Ovary (tissue), 9 donors: ENCODE measurements around the gene UNC13D. TPM values are rescaled to one million over a fixed set of nuclear protein-coding genes. Genes with fewer than 3 reads are reported as not detected.

Experiments
- DNase-seq, 5 donors: peaks; one replicate each; pipeline ENCODE4 v3.0.0-alpha.2; 2019 to 2020
- H3K27ac ChIP-seq, 2 donors: fragments of 200-600 bp; one replicate each; pipeline versions ENCODE4 v1.5.1 to v1.8.0; 2019 to 2022
- H3K27me3 ChIP-seq: fragments of 200-600 bp; one replicate; pipeline ENCODE4 v1.8.0; 2022
- H3K36me3 ChIP-seq: fragments of 200-600 bp; sonication (generic); one replicate; pipeline ENCODE4 v1.5.1; 2019
- H3K4me1 ChIP-seq: one replicate; pipeline ENCODE4 v1.8.1; 2013; ENCODE audit warnings: mild to moderate bottlenecking, moderate library complexity; ENCODE audit not compliant: insufficient read depth
- H3K4me3 ChIP-seq: fragments of 200-600 bp; sonication (generic); one replicate; pipeline ENCODE4 v1.5.1; 2017
- H3K9me3 ChIP-seq, 2 donors: fragments of 200-600 bp in 1 of 2; sonication (generic) in 1 of 2; one replicate each; pipeline versions ENCODE4 v1.5.1 to v1.8.1; 2013 to 2019; ENCODE audit warnings: mild to moderate bottlenecking in 1 of 2, moderate library complexity in 1 of 2
- EP300 ChIP-seq: sonication (generic); formaldehyde crosslinking; IDR thresholded peaks from one replicate; pipeline ENCODE4 v1.6.1; 2017; ENCODE audit warnings: antibody characterized with exemption
- POLR2A ChIP-seq: fragments of 450-650 bp; IDR thresholded peaks from one replicate; pipeline ENCODE4 v1.6.1; 2017; ENCODE audit warnings: antibody characterized with exemption, mild to moderate bottlenecking, moderate library complexity
- WGBS, 3 donors: extraction: QIAGEN DNeasy Blood & Tissue Kit in 1 of 3; methylation state at CpG; one replicate each; pipeline versions ENCODE4 v1.1.5 to v1.1.7; 2013 to 2017; 5-methylcytosine and 5-hydroxymethylcytosine counted together
- intact Hi-C, 4 donors: fragments of 100-400 bp; cut with DNase I; formaldehyde crosslinking; loops; one replicate each; pipeline versions ENCODE4 v1.11.0 to v1.15.1; 2022 to 2023
- polyA plus RNA-seq, 2 donors: library from polyadenylated mRNA; stranded (reverse); fragments of 200-250 nt in 1 of 2; fragments of 350-450 nt in 1 of 2; fragmentation: Illumina TruSeq in 1 of 2; extraction: RNeasy Lipid Tissue Mini Kit (QIAGEN cat#74804) in 1 of 2; gene quantifications; one replicate each; pipeline ENCODE4 v1.2.3, GENCODE V29; 2013 to 2014
- total RNA-seq, 7 donors: library from RNA; depleted of rRNA in 2 of 7; stranded (reverse); fragments of >200 nt in 2 of 7; fragmentation: NEBNext Ultra II Directional in 3 of 7; extraction: Animal tissue kit (Norgen Biotek cat#: 25700) in 3 of 7; gene quantifications; one replicate each; pipeline versions ENCODE4 v1.1.0 to v1.2.4, GENCODE V29; 2016 to 2023
- TF ChIP-seq, protein P1 (sequence below), 3 donors: fragments of 450-650 bp in 2 of 3; fragments of 200-600 bp in 1 of 3; IDR thresholded peaks; one replicate each; pipeline versions ENCODE4 v1.5.1 to v1.8.0; 2016 to 2022; ENCODE audit warnings: antibody characterized with exemption in 3 of 3, mild to moderate bottlenecking in 1 of 3
- donor health status: DM: no; HTN: no; CAD: no; lungs with moderate emphysema.
- donor health status: DM: no; HTN: no; CAD: no.
- donor health status: Bipolar disorder and iron deficiency.
- donor health status: DM: yes; HTN: yes; CAD: no.
- donor health status: DM: no; HTN: no; CAD: no.
- donor health status: DM: yes; HTN: yes; CAD: no.

UNC13D gene
- total and polyA plus RNA-seq, 9 donors = 8.9 to 24.9 (median 14.1) TPM

DNA sequence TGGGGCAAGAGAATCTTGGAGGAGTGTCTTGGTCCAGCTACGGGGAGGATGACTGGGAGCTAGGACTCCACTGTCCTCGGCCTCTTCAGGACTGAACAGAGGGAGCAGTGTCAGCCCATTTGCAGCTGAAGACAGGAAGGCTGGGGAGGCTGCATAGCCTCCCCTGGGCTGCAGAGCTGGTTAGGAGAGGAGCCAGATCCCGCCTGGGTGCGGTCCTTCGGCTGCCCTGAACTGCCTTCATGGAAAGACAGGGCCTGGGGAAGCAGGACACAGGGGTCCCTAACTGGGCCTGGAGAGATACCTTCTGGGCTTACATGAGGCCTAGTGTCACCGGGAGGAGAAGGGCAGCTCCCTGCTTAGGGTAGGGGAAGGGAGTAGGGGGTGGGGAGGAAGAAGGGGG is 26.6 kb downstream of the UNC13D start:
- Histone ChIP-seq H3K36me3 (no peaks in the 10 kb centered on the region), H3K4me1 (no peaks in the 10 kb centered on the region), H3K4me3 (no peak overlapping the region), H3K27me3 (no peaks in the 10 kb centered on the region), H3K27ac (no peak overlapping the region), H3K9me3 (no peaks in the 10 kb centered on the region)
- no peak for TF ChIP-seq POLR2A
- no peak for TF ChIP-seq EP300
- TF ChIP-seq, protein P1, sequence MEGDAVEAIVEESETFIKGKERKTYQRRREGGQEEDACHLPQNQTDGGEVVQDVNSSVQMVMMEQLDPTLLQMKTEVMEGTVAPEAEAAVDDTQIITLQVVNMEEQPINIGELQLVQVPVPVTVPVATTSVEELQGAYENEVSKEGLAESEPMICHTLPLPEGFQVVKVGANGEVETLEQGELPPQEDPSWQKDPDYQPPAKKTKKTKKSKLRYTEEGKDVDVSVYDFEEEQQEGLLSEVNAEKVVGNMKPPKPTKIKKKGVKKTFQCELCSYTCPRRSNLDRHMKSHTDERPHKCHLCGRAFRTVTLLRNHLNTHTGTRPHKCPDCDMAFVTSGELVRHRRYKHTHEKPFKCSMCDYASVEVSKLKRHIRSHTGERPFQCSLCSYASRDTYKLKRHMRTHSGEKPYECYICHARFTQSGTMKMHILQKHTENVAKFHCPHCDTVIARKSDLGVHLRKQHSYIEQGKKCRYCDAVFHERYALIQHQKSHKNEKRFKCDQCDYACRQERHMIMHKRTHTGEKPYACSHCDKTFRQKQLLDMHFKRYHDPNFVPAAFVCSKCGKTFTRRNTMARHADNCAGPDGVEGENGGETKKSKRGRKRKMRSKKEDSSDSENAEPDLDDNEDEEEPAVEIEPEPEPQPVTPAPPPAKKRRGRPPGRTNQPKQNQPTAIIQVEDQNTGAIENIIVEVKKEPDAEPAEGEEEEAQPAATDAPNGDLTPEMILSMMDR (IDR thresholded peaks at IDR 0.05) = no peak
- intact Hi-C loops = no loop called here
- DNase-seq = no peak
- 90 to 96% (median 92%) methylated on average over 6 of the region's 6 CpGs for WGBS, 3 donors

DNA sequence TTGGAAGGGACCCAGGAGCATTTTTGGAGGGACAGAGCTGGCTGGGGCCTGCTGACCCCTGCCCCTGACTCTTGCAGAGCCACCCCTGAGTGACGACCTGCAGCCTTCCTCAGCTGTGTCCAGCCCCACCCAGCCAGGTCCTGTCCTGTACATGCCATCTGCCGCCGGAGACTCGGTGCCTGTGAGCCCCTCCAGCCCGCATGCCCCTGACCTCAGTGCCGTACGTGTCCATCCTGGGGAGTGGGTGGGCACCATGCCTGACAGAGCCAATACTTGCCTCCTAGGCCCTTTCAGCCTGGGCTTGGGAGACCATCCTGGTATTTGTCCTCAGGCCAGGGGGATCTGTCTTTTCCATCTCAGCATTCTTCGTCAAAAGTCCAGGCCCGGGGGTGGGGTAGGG is 27.5 kb downstream of the UNC13D start:
- no peaks in the 10 kb centered on the region for H3K4me1 ChIP-seq
- no peaks in the 10 kb centered on the region for H3K36me3 ChIP-seq
- intact Hi-C loops = no loop called here
- H3K9me3 ChIP-seq = no peaks in the 10 kb centered on the region
- peak in 1 of 5 donors; percentile 19 for DNase-seq
- TF ChIP-seq EP300 = no peak
- TF ChIP-seq, protein P1 (IDR thresholded peaks at IDR 0.05) = no peak
- no peak for TF ChIP-seq POLR2A
- H3K4me3 ChIP-seq = no peak overlapping the region
- no peaks in the 10 kb centered on the region for H3K27me3 ChIP-seq
- WGBS, 3 donors = 83 to 93% (median 86%) methylated on average over 9 of the region's 9 CpGs
- no peak overlapping the region for H3K27ac ChIP-seq

DNA sequence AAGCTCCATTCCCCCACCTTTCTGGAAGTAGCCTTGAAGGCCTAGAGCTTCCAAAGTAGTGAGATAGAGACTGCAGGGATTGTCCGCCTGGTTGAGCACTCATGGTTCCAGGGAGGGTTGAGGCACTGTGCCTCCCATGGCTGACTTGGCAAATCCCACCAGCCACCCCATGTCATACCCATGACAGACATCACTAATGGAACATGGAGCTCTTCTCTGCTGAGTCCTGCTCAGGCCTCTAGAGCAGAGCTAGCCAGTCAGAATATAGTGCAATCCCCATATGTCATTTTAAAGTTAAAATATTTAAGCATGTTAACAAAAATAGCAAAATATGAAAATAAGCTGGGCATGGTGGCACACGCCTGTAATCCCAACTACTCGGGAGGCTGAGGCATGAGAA is 28.8 kb downstream of the UNC13D start:
- Histone ChIP-seq H3K9me3 (no peaks in the 10 kb centered on the region), H3K4me1 (no peaks in the 10 kb centered on the region), H3K27me3 (no peaks in the 10 kb centered on the region), H3K36me3 (no peaks in the 10 kb centered on the region), H3K27ac (no peak overlapping the region), H3K4me3 (no peak overlapping the region)
- intact Hi-C loops = no loop called here
- no peak for DNase-seq
- TF ChIP-seq EP300 (no peak), POLR2A (no peak)
- TF ChIP-seq, protein P1 (IDR thresholded peaks at IDR 0.05) = no peak
- 91 to 95% (median 94%) methylated on average over 3 of the region's 3 CpGs for WGBS, 3 donors

DNA sequence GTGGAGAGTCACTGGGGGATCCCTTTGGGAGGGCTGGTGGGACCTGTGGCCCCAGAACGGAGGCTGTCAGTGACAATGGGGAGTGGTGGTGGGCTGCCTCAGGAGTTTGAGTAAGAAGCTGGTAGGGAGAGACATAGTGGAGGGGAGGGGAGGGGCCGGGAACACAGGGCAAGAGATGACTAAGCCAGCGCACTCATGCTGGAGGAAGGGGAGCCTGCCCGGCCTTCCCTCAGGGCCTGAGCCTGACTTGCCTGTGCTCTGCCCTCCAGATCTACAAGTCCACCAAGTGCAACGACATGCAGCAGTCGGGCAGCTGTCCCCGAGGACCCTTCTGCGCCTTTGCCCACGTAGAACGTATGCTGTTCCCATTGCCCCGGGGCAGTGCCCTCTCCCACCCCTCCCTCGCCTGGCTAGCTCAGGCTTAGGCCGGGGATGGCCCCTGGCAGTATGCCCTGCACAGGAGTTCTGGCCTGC is 29.3 kb downstream of the UNC13D start:
- no peak overlapping the region for H3K4me3 ChIP-seq
- peak in 1 of 5 donors; percentile 22 for DNase-seq
- no peaks in the 10 kb centered on the region for H3K9me3 ChIP-seq
- no peak overlapping the region for H3K27ac ChIP-seq
- H3K27me3 ChIP-seq = no peaks in the 10 kb centered on the region
- 87 to 92% (median 89%) methylated on average over 12 to 13 of the region's 13 CpGs for WGBS, 3 donors
- intact Hi-C loops = no loop called here
- no peaks in the 10 kb centered on the region for H3K4me1 ChIP-seq
- no peaks in the 10 kb centered on the region for H3K36me3 ChIP-seq
- TF ChIP-seq, protein P1 (IDR thresholded peaks at IDR 0.05) = no peak
- TF ChIP-seq POLR2A (no peak), EP300 (no peak)

DNA sequence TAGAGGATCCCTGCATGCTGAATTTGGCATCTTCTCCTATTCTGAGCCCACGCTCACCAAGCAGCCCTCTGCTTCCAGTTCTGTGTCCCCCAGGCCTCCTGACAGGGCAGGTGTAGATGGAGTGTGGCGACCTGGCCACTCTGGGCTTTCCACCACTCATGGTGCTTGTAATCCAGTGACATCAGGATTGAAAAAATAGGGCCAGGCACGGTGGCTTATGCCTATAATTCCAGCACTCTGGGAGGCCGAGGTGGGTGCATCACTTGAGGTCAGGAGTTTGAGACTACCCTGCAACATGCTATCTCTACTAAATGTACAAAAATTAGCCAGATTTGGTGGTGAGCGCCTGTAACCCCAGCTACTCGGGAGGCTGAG is 30.2 kb downstream of the UNC13D start:
- Histone ChIP-seq H3K9me3 (no peaks in the 10 kb centered on the region), H3K4me1 (no peaks in the 10 kb centered on the region), H3K27ac (no peak overlapping the region), H3K27me3 (no peaks in the 10 kb centered on the region), H3K36me3 (no peaks in the 10 kb centered on the region), H3K4me3 (no peak overlapping the region)
- intact Hi-C loops = no loop called here
- no peak for TF ChIP-seq EP300
- no peak for TF ChIP-seq POLR2A
- TF ChIP-seq, protein P1 (IDR thresholded peaks at IDR 0.05) = no peak
- DNase-seq = no peak
- WGBS, 3 donors = 90 to 95% (median 91%) methylated on average over 6 of the region's 6 CpGs
